HG03196 (cell line): ENCODE measurements around the gene URB2.
"Not testable (repeated sequence)": the region's sequence is repeated elsewhere in the genome, so short reads cannot be mapped to it uniquely, and the experiment has no call there.

Experiments used
- ATAC-seq: cut with Tn5 transposase; IDR thresholded peaks from one replicate; pipeline ENCODE4 v1.9.1; 2021; ENCODE audit not compliant: unreplicated experiment

The URB2 gene

DNA sequence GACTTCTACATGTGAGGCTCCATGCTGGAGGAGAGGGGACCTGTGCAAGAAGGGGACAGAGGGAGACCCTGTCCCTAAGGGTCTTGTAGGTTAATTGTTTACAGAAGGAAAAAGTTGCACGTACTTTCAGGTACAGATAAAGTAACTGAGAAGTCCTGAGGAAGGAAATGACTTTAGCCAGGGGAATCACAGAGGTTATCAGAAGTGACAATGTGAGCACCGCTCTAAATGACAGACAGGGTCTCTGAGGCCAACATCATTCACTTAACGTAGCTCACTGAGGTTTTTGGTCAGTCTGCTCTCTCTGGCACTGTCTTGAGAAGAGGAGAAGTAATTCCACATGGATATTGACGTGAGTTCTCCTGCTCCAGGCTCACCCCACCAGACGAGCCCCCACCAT, 12.1 kb upstream of the URB2 start:
- ATAC-seq: no peak

DNA sequence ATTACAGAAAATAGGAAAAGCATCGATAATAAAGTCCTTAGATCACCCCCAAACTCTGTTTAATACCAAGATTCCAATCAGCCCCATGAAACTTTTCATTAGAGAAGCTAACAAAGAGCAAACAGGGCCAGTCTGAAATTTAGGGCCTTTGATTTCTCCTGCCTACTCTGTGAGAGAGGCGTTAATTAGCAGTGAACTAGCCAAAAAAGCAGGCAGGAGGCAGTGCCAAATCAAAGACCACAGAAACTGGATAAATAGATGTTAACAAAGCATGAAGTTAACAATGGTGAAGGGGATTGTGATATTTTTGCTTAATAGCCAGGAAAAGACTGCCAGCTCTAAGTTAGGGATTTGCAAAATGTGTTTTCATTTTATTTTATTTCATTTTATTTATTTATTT, 11.3 kb upstream of the URB2 start:
- no peak for ATAC-seq

DNA sequence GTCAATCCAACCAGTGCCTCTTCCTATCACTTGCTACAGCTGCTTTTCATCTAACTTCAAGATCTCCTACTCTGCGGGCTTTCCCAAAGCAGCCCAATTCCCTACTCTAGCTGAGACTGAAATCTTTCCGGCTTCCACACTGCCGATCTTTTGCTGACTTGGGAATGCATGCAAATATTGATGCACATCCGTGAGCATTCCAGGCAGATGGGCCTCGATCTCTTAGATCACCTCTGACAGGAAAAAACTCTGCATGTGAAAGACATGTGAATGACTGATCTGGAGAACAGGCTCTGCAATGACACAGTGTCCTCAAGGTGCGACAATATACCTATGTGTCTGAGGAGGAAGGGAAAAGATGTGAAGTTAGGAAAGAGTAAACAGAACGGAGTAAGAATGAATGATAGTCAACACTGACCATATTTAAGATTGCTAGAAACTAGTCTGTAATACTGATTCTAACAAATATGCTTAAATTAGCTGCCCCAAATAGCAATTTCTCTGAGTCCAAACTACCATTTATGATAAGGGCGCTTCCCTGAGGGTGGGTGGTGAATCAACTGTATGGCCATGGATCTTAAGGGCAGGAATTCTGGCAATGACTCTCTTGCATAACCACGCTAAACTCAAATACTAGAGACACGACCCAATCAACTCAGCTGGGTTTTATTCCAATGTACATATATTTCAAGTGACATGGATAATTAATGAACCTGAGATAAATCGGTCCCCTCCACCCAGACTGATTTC, 8.5 kb upstream of the URB2 start:
- ATAC-seq: no peak

DNA sequence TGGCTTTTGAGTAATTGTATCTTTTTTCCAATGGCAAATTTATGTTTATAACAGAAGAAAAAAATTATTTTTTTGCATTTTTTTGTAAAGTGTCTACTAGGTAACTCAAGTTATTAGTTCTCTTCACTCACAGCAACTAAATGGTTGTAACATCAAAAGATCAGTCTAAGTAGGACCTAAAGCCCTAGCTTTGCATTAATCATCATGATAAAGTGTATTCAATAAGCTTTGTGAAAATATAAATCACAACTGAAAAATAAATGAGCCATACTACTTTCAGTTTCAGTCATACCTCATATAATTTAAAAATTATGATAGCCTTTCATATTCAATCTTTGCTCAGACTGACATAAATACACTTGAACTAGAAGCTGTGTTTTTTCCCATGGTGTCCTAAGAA, 7.0 kb upstream of the URB2 start:
- ATAC-seq: no peak

DNA sequence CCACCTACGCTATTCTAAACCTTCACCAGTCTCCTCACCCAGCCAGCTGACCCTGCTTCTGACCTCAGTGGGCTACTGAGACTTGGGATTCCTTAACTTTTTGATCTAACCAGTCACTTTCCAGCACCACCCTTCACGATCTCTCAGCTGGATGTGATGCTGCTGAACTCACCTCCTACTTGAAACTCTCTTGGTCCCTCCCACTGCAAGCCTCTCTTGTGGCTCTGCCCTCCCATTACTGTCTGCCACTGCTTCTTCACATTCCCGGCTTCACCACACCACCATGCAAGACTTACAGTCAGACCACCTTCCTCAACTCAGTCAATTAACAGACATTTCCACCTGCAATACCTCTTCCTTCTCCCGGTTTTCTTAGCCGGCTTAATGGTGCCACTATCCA, 6.4 kb upstream of the URB2 start:
- ATAC-seq: no peak

DNA sequence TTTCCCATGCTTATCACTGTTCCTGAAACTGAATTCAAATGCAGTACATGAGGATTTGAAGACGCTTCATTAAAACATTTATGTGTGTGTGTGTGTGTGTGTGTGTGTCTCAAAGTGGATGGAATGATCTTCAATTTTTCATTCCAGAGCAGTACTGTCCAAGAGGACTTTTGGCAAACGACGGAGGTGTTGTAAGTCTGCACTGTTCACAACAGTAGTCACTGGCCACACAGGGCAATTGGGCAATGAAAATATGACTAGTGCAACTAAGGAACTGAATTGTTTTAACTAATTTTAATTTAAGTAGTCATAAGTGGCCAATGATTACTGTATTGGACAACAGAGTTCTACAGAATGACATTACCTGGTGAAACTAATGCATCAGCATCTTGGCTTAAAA, 5.2 kb upstream of the URB2 start:
- ATAC-seq: no peak

DNA sequence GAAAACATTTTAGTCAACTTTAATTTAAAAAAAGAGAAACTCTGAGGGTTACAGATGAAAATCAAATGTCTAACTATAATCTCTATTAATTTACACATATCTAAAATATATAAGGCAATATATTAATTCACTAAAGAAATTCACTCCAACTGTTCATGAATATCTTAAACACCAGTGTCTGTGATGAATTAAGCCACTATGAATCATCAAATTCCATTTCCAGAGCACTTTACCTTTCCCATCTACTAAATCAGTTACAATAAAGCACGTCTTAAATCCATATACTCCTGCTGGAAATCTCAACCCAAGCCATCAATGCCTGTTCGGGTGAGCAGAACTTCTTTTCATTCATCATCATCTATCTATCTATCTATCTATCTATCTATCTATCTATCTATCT, 4.4 kb upstream of the URB2 start:
- ATAC-seq: no peak

DNA sequence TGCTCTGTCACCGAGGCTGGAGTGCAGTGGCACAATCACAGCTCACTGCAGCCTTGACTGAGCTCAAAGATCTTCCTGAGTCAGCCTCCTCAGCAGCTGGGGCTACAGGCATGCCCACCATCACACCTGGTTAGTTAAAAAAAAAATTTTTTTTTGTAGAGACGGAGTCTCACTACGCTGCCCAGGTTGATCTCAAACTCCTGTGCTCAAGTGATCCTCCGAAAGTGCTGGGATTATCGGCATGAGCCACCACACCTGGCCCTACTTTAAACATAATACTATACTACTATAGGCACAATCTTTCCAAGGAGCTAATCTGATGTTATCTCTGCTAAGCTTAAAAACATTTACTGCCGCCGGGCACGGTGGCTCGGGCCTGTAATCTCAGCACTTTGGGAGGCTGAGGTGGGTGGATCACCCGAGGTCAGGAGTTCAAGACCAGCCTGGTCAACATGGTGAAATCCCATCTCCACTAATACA, 3.4 kb upstream of the URB2 start:
- not testable (repeated sequence) for ATAC-seq

DNA sequence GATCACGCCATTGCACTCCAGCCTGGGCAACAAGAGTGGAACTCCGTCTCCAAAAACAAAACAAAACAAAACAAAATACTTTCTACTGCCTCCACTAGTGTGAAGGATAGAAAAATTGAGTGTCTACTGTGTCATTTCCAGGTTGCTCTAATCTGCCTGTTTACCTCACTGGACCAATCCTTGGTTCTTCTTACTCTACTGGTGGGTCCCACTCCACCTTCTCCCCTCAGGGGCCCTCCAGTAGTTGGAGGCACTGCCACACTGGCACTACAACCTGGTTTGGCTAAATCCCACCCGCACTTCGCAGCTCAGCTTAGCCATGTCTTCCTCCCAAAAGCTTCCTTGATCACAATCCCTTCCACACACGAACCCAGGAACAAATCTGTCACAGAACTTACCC, 2.8 kb upstream of the URB2 start:
- no peak for ATAC-seq

DNA sequence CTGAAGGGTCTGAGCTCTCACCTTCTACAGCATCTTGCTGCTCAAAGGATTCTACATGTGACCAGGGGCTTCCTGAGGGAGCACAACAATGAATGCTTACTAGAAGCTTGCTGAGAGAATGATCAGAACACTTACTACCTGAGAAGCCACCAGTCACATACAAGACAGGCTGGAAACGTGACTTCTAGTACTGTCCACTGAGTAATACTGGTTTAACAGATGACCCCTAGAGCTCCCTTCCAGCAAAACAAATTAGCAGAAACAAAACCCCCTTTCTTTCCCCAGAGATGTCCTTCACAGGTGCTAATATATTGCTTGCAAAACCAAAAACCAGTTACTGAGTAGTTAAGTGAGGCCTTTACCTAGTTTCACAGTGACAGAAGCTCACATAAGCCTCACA, 2.2 kb upstream of the URB2 start:
- ATAC-seq: no peak

DNA sequence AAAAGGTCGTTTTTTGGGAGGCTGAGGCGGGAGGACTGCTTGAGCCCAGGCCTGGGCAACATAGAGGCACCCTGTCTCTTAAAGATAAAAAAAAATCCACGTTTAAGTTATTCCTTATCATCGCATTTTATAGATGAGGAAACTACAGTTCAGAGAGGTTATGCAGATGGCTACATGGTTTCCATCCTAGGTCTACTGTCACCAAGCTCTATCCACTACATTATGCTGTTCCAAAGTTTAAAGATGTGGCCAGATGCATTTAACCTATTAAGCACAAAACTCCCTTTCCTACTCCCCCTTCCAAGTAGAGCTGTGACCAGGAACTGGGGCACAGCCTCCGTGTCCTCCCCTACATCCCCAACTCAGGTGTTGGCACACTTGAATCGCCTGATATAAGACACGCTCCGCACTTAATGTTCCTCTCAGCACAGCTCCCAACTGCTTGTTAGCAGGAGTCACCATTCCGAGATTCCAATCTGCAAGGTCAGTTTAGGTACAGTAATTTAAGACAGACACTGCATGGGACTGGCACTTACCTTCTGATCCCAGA, 1.5 kb upstream of the URB2 start:
- no peak for ATAC-seq

DNA sequence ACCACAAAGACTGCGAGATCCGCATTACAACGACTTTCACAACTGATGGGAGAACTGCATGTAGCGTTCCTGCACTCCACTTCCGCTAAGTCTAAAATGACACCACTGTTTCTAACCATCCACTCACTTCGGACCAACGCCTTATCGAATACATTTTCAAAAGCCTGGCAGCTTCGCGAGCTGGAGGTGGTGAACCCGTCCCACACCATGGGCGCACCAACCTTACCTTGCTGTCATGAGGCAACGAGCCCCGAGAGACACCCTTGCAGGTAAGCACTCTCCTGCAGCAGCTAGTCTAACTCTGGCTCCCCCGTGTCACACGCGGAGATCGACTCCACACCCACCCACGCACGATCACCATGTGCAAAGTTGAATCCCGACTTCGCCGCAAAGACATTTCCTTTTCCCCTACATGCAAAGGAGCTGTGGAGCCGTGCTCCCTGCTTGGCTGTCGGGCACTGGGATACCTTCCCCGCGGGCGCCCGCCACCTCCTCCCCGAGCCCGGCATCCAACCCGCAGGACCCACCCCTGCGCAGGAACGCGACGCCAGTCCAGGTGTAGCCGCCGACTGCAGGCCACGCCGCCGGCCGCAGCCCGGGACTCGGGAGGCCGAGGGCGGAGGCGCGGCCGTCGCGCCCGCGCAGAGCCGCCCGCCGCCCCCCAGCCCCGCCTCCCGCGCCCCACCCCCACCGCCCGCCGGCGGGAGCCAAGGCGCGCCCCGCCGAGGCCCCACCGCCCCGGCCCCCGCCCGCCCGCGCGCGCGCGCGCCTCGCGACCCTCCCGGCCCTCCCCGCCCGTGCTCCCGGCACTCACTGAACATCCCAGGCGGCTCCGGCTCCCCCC, 754 bp upstream of the URB2 start:
- ATAC-seq: peak; percentile 32

DNA sequence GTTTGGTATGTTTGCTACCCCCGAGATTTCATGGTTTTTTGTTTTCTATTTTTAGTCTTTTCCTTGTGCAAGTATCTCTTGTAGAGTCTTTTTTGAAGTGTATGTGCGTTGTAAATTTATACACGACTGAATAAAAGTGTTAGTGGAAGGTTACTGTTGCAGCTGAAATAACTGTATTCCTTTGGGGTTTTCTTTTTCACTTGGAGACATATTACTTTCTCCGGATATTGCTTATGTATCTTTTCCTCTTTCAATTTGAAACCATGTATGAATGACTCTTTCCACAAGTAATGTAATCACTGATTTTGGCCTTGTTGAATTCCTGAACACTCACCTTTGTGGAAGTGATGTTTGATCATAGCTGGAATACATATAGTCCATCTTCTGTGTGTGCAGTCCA, 956 bp downstream of the URB2 start:
- no peak for ATAC-seq

DNA sequence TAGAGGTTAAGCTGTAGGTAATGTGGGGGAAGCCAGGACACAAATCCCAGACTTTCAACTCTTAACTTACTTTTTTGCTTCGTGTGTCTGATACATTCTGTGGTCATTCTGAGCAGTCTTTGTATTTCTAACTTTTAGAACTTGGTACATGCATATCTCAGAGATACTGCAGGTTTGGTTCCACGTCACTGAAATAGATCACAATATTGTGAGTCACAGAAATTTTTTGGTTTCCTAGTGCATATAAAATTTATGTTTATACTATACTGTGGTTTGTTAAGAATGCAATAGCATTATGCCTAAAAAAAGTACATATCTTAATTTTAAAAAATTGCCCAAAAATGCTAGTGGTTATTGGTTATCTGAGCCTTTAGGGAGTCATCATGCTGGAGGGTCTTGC, 3.2 kb downstream of the URB2 start:
- ATAC-seq: no peak

DNA sequence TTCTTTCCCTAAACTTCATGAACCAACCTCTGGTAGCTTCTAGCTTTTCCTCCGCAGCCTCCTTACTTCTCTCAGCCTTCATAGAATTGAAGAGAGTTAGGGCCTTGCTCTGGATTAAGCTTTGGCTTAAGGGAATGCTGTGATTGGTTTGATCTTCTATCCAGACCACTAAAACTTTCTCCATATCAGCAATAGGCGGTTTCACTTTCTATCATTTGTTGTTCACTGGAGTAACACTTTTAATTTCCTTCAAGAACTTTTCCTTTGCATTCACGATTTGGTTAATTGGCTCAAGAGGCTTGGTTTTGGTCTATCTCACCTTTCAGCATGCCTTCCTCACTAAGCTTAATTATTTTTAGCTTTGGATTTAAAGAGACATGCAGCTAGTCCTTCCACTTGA, 5.1 kb downstream of the URB2 start:
- ATAC-seq: no peak

DNA sequence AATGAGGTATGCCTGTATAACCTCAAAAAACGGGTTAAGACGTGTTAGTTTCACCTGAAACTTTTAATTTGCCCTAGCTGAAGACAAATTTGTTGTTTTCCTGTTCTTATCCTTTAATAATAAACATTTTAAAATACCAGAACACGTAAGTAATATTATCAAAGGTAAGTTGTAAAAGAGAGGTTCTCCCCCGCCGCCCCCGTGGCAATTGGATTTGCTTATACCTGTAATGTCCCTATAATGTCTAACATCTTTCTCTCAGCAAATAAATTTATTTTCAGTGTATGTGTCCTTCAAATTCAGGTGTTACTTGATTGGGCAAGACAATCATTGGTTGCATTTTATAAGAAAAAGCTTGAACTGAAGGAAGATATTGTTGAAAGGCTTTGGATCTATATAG, 5.9 kb downstream of the URB2 start:
- ATAC-seq: no peak

DNA sequence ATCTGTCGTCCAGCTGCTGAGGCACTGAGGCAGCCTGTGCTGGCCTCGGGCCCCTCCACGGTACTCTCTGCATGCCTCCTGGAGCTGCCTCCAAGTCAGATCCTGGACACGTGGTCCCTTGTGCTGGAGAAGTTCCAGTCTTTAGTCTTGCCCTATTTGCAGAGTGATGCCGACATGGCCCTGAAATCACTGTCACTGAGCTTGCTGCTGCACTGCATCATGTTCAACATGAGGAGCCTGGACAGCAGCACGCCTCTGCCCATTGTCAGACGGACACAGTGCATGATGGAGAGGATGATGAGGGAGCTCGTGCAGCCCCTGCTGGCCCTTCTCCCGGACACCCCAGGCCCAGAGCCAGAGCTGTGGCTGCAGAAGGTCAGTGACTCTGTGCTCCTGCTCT, 10.0 kb downstream of the URB2 start:
- no peak for ATAC-seq

DNA sequence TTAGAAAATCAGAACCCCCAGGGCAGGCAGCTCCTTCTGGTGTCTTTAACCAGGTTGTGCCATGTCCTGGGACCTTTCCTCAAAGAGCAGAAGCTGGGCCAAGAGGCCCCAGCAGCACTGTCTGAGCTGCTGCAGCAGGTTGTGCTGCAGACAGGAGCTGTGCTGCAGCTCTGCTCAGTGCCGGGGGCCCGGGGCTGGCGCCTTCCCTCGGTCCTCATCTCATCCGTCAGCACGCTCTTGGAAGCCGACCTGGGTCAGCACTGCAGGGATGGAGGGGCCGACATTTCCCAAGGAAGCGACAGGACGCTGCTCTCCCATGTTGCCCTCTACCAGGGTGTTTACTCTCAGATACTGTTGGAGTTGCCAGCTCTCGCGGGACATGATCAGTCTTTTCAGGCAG, 11.7 kb downstream of the URB2 start:
- ATAC-seq: no peak

DNA sequence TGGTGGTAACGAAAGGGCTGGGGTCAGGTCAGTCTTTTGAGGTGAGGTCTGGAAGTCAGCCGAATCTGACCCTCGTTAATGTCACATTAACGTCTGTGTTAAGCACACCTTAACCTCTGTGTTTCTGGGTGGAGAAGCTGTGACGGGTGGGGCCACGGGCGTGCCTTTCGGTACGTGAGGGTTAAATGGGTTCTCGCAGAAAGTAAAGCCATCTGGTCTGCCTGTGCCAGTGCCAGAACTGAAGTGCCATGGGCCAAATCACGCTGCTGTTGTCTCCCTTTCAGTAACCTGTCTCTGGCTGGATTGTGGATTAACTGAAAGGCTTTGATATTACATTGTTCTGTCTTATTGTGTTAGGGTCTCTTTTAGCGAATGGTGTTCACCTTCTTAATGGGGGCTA, 14.4 kb downstream of the URB2 start:
- ATAC-seq: no peak

DNA sequence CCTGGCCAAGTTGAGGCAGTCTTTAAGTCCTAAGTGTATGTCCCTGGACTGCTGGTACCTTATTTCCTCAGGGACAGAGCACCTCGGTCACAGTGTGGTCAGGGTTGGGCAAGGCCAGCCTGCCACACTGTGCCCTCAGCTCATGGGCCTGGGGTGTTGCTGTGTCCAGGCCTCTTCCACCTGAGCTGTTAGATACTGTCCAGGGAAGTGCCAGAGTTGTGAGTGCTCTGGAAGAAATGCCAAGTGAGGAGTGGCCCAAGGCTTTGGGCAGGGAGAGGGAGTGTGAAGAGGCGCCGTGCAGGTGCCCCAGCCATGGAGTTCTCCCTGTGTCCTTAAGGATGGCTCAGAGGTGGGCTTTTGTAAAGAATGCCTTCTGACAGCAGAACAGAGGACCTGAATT, 15.3 kb downstream of the URB2 start:
- ATAC-seq: no peak

DNA sequence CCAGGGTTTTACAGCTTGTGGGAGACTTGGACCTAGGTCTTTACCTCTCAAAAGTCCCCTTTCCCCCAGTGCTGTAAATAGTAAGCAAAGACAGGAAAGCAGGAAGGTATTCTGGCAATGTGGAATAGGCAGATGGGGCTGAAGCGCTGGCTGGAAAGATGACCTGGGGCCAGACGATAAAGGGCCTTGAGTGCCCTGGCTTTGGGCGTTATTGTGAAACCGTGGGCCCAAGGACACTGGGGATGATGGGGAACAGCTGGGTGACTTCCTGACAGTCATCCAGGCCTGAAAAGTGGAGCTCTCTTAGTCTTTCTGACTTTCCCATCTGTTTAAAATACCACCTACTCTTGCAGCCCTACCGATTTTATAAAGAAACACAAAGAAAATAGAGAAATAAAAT, 16.3 kb downstream of the URB2 start:
- no peak for ATAC-seq

DNA sequence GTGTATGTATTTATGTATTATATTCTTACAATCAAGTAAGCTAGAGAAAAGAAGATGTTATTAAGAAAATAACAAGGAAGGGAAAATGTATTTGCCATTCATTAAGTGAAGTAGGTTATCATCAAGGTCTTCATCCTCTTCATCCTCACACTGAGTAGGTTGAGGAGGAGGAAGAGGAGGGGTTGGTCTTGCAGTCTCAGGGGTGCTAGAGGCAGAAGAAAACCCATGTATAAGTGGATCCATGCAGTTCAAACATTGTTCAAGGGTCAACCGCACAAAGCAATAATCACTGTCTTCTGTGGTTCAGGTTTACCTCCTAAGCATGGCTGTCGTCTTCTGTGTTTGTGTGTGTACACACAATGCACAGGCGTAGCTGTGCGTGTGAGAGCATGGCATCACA, 16.9 kb downstream of the URB2 start:
- ATAC-seq: no peak
